Right lobe of liver (tissue), 4 donors: Measurements from ENCODE around the gene TNFRSF9.

Experiments used
- POLR2A ChIP-seq: fragments of 450-650 bp; IDR thresholded peaks from one replicate; pipeline ENCODE4 v1.6.1; 2017; ENCODE audit warnings: antibody characterized with exemption, mild to moderate bottlenecking
- TF ChIP-seq, protein P1 (sequence below), 4 donors: fragments of 200-600 bp in 3 of 4; fragments of 450-650 bp in 1 of 4; IDR thresholded peaks; one replicate each; pipeline versions ENCODE4 v1.5.1 to v1.8.0; 2016 to 2022; ENCODE audit warnings: antibody characterized with exemption in 4 of 4, mild to moderate bottlenecking in 2 of 4
- donor health status: DM: no; HTN: no; CAD: no.
- donor health status: DM: no; HTN: no; CAD: no.
- donor health status: DM: no; HTN: yes; CAD: no.

DNA sequence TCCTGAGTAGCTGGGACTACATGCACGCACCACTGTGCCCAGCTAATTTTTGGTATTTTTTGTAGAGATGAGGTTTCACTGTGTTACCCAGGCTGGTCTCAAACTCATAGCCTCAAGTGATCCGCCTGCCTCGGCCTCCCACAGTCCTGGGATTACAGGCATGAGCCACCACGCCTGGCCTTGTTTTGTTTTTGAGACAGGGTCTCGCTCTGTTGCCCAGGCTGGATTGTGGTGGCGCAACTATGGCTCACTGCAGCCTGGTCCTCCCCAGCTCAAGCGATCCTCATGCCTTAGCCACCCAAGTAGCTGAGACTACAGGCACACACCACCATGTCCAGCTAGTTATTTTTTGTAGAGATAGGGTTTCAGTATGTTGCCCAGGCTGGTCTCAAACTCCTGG is 46.9 kb upstream of the TNFRSF9 start:
- TF ChIP-seq, protein P1, sequence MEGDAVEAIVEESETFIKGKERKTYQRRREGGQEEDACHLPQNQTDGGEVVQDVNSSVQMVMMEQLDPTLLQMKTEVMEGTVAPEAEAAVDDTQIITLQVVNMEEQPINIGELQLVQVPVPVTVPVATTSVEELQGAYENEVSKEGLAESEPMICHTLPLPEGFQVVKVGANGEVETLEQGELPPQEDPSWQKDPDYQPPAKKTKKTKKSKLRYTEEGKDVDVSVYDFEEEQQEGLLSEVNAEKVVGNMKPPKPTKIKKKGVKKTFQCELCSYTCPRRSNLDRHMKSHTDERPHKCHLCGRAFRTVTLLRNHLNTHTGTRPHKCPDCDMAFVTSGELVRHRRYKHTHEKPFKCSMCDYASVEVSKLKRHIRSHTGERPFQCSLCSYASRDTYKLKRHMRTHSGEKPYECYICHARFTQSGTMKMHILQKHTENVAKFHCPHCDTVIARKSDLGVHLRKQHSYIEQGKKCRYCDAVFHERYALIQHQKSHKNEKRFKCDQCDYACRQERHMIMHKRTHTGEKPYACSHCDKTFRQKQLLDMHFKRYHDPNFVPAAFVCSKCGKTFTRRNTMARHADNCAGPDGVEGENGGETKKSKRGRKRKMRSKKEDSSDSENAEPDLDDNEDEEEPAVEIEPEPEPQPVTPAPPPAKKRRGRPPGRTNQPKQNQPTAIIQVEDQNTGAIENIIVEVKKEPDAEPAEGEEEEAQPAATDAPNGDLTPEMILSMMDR (IDR thresholded peaks at IDR 0.05): no peak
- TF ChIP-seq POLR2A: no peak
